ENCODE data around the gene NLRC3.
A peak's percentile ranks its signal among the peaks of the same experiment; 100 is the strongest.
"Not testable (repeated sequence)": the region's sequence is repeated elsewhere in the genome, so short reads cannot be mapped to it uniquely, and the experiment has no call there.

Gene NLRC3

DNA sequence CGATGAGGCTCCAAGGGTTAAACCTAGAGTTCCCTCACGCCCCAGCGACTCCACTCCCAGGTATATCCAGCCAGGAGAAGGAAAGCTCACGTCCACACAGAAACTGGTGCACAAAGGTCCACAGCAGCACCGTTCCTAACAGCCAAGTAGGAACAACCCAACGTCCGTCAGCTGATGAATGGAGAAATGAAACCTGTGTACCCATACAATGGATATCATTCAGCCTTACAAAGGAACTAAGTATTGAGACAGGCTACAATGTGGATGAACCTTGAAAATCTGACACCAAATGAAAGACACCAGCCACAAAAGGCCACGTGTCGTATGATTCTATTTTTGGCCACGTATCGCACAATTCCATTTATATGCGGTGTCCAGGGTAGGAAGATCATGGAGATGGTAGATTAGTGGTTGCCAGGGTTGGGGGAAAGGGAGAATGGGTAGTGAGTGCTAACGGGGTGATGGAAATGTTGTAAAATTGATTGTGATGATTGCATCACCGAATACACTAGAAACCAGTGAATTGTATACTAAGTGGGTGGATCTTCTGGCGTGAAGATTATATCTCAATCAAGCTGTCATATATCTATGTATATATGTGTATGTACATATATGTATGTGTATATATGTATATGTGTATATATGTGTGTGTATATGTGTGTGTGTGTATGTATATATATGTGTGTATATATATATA lies 30.1 kb downstream of the NLRC3 start:
- ATAC-seq (no peak), DNase-seq (no peak)

DNA sequence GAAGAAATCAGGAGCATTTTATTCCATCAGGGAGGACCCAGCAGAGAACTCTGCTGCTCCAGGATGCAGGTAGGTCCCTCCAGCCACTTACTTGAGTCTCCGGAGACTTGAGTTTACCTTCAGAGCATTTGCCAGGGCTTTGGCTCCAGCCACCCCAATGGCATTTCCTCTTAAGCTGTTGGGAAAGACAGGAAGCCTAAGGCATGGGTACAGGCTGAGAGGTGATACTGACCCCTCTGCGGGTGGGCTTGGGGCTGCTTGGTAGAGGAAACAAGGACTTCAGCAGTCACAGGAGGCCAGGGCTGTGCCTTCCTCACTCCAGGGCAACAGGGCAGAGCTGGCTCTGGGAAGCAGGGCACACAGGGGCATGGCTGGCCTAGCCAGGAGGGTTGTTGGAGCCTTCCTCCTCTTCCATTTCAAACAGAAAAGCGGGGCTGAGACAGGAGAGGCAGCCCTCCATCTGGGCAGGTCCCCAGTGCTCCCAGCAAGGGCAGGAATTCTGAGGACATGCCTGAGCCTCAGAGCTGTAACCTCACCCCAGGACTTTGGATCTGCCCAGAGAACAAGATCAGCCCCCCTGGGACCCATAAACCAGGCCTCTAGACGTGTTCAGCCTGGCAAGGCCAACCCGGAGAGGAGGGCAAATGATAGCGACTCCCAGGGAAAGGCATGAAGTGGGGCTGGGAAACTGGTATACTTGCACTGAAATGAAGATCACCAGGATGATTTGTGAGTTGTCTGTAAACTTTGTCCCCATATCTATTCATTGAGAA lies 34.4 kb downstream of the NLRC3 start:
- DNase-seq (no peak), ATAC-seq (no peak)

DNA sequence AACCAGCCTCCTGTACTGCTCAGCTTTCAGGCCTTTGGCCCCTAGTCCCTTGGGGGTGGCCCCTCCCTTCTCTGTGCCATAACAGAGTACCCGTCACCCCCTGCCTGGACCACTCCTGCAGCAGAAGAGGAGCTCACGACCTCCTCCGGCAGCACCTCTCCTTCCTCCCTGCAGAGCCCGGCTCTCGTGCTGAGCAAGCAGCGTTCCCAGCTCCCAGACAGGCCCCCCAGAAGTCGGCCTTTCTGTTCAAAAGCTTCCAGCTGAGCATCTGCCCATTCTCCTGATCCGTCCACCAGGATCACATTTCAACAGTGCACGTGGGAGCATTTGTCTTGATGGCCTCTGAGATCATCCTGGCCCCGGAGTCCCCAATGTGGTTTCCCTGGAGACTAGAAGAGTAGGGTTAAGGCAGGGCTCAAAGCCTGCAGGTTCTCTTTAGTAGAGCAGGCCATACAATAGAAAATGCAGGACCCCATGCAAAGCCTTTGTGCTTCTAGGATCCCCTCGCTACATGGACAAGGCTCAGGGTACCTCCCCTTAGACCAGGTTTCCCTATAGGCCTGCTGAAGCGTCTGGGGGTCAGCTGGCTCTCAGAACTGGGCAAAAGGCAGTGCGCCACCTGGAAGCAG lies 35.6 kb downstream of the NLRC3 start:
- ATAC-seq (no peak), DNase-seq (no peak)

DNA sequence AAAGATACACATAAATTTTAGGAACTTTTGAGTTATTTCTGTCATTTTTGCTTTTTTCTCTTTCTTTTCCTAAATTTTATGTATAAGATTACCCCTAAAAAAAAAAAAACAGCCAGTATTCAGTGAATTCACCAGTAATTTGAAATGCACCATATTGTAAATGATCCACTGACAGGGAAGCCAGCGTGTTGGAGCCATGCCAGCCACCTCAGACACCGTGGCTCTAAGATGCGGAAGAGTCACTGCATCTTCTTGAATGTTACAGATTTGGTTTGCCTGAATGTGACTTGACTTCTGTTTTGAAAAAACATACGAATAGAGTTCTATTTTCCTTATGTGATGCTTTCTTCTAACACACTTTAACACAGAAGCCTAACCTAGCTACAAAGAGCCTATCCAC lies 39.0 kb downstream of the NLRC3 start:
- no peak for ATAC-seq

DNA sequence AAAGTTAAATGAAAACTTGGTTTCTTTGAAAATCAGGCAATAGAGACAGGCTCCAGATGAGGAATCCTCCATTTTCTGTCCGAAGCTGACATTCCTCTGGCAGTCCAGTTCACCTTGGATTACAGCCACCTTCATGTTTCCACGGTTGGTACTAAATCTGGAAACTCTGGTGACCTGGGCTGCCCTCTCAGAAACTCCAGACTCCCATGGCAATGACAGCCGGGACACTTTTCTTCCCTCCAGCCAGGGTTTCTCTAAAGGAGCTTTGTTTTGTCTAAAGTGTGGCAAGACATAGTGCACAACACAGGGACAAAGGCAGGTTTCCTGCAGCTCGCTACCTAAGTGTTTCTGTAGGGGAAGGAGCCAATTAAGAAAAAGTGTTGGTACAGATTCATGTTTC lies 40.4 kb downstream of the NLRC3 start:
- ATAC-seq, result no peak
- DNase-seq, result no peak

More for the DNA sequence above, 39.0 kb downstream of the NLRC3 start:
- no peak for DNase-seq

DNA sequence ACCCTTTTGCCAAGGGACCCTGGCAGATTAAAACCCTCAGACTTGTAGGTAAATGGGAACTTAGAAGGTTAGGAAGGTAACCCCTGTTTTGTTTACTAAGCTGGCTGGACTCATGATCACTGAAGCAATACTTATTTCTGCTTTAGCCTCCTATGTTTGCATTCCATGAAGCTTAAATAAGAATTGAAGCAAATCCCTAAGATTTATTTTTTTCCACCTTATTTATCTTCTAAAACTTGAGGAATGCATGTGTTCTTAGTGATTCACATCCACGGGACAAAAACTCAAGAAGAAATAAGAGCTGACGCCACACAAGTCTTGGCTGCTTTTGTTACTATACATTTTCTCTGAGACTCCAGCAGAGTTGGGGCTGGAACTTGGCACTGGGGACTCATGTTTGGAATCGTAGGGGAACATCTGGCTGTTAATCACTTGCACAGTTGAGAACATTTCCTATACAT lies 40.9 kb downstream of the NLRC3 start:
- DNase-seq, result no peak
- ATAC-seq, result no peak

DNA sequence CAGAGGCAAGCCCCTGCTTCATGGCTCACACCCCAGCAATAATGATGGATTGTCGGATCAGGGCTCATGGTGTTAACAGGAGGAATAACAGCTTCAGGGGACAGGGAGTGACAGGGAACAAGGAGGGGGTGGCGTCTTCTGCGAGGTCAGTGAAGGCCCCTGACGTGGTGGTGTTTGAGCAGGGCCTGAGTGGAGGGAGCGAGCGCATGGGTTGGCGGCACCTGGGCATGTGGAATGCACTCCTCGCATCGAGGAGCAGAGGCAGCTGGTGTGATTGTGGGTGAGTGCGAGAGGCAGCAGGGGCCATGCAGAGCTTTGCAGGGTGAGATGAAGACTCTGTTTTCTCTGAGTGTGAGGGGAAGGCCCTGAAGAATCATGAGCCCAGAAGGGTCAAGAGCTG lies 43.1 kb downstream of the NLRC3 start:
- DNase-seq (no peak), ATAC-seq (no peak)

DNA sequence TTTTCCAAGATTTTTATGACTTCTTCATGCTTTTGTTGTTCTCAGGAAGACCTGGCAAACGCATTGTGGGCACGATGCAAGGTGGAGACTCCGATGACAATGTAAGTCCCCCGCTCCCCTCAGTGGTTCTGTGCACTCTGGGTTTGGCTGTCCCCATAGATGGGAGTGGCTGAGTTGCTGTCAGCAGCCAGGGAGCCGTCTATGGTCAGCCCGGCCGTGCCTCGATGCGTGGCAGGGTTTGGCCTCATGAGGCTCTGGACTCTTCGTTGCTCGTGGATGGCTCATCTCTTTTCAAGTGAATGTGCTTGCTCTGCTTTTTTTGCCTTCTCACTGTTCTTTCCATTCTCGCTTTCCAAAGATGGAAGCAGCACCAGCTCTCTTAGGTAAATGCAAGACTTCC lies 44.5 kb downstream of the NLRC3 start:
- no peak for ATAC-seq
- no peak for DNase-seq

DNA sequence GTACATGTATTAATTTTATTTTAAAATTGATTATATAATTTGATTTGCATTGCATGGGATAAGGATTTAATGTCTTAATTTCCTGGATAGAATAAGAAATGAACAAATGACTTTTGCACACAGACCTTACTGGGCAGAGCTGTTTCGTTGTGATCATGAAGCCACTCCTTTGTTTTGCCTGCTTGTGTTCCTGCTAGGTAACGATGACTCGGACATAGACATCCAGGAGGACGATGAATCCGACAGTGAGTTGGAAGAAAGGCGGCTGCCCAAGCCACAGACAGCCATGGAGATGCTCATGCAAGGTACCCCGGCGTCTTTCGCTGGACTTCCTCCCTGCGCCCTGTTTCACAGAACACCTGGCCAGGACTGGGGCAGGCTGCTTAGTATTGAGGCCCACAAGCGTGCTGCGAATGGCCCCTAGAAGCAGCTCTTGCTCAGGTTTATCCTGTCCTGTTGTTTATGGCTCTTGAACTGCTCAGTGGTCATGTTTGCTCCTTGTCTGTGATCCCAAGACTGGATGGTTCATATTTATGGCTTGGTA lies 46.8 kb downstream of the NLRC3 start:
- ATAC-seq (no peak), DNase-seq (no peak)

DNA sequence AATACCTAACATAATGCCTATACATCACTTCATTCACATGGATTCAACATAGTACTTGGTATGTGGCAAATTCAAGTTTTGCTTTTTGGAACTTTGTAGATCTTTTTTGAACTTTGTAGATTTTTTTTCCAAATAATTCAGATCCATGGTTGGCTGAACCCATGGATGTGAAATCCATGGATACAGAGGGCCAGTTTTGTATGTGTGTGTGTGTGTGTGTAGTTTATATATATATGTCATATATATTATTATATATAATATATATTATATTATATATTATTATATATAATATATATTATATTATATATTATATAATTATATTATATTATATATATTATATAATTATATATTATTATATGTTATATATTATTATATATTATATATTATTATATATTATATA lies 48.0 kb downstream of the NLRC3 start:
- ATAC-seq (no peak), DNase-seq (no peak)

DNA sequence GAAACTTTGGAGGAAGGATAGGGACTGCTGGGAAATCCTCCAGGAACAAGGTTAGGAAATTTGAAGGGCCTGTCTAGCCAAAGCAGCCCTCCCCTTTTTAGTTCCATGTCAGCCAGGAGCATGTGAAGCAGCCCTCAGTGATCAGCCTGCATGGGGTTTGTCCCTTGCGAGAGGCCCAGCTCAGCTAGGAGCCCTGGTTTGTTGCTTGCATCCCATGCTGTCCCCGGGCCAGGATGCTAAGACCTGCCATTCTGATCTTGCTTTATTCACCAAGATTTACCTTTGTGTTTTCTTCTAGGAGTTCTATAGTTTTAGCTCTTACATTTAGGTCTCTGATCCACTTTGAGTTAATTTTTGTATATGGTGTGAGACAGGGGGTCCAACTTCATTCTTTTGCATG lies 48.8 kb downstream of the NLRC3 start:
- DNase-seq (no peak), ATAC-seq (no peak)

DNA sequence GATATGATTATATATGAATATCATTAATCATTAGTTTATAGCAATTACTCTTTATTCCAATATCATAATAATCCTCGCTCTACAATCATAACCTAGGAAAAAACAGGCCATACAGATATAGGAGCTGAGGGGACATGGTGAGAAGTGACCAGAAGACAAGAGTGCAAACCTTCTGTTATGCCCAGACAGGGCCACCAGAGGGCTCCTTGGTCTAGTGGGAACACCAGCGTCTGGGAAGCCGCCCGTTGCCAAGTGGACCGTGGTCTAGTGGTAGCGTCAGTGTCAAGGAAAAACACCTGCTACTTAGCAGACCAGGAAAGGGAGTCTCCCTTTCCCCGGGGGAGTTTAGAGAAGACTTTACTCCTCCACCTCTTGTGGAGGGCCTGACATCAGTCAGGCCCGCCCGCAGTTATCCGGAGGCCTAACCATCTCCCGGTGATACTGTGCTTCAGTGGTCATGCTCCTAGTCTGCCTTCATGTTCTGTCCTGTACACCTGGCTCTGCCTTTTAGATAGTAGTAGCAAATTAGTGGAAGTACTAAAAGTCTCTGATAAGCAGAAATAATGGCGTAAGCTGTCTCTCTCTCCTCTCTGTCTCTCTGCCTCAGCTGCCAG lies 49.9 kb downstream of the NLRC3 start:
- peak; percentile 78 for DNase-seq
- not testable (repeated sequence) for ATAC-seq

DNA sequence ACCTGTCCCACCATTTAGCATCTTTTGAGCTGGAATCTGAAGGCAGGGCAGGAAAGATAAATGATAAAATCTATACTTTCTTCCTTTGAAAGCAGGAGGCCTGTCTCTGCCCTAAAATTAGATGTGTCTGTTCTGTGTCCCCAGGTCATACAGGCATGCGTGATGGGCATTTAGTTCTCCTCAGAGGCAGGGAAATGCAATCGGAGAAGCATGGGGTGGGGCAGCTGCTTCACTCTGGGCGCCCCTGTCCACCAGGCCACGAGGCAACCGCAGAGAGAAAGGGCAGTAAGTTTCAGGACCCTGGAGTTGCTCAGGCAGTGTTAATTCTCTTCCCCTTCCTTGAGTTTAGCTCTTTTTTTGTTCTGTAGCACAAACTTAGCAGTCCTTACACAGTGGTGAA lies 51.3 kb downstream of the NLRC3 start:
- ATAC-seq (no peak), DNase-seq (no peak)

DNA sequence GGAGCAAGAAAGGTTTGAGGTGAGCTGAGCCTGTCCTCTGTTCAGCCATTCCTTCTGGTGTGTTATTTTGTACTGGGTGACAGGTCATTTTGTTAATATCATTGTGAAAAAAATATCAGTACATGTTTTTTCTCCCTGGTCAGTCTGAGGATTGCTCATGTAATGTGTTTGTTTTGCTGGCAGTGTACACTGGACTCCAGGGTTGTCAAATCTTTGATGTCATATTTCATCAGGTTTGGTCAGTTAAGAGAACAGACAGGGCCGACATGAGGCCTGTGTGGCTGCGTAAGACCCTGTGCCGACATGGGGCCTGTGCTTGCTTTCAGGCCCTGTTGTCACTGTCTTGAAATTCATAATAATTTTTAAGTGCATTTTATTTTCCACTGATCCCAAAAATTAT lies 53.9 kb downstream of the NLRC3 start:
- DNase-seq (no peak), ATAC-seq (no peak)

DNA sequence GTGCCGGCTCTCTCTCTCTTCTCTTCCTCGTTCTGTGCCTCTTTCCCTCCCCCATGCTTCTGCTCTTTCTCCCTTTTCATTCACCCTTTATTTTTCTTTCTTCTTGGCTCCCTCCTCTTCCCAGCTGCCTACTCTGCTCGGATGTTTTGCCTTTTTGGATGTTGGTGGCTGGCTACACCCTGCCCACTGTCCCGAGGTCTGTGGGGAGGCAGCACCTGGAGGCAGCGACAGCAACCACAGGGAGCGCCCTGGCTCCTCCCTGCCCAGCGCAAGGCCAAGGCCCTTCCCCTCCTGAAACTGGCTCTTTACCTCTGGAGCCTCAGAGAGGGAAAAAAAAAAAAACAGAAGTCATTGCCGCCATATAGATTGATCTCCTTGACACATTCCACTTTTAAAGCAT lies 56.4 kb downstream of the NLRC3 start:
- DNase-seq, result no peak
- no peak for ATAC-seq

DNA sequence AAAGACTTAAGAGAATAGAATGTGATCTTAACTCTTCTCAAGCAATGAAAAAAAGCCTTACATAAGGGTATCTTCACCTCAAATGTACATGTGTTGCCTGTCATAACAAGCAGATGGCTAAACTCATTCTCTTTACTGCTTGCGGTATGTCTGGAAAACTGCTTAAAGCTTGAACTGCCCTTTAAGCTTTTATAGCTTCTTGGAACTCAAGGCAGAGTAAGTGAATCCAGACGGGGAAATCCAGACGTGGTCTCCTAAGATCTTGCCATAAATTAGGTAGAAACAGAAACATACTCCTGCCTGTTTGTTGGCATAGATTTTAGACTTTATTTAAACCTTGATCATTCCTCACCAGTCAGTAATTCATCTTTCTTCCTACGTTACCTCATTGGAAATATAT lies 56.8 kb downstream of the NLRC3 start:
- no peak for DNase-seq
- no peak for ATAC-seq

DNA sequence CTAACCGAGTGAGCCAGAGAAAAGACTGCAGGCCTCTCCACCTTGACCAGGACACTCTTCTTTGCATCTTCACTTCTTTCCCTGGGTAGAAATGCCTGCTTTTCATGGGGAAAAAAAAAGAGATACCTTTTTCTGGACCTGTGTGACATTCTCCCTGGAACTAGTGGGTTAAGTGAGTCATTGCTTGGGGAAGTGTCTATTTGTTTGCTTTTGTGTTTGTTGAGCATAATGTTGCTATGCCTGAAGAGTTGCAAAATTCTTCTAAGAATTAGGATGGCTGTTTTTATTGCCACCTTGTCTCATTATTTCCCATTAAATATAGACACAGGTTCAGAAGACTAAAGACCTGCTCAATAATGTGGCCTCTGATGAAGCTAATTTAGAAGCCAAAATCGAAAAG lies 57.6 kb downstream of the NLRC3 start:
- DNase-seq (no peak), ATAC-seq (no peak)

DNA sequence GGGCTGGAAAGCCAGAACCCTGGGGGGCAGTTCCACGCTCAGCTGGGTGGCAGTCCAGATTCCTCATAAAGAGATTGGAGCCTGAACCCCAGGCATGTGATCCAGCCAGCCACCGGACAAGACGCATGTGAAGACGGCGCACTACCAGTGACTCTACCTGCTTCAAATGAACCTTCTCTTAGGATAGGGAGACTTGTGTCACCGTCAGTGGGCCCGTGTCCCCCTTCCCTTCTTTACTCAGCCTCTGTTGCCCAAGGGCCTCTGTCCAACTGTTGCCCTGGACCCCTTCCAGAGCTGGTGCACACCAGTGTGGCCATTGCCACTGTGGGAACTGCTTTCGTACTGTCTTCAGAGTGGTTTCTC lies 58.2 kb downstream of the NLRC3 start:
- ATAC-seq, result no peak

DNA sequence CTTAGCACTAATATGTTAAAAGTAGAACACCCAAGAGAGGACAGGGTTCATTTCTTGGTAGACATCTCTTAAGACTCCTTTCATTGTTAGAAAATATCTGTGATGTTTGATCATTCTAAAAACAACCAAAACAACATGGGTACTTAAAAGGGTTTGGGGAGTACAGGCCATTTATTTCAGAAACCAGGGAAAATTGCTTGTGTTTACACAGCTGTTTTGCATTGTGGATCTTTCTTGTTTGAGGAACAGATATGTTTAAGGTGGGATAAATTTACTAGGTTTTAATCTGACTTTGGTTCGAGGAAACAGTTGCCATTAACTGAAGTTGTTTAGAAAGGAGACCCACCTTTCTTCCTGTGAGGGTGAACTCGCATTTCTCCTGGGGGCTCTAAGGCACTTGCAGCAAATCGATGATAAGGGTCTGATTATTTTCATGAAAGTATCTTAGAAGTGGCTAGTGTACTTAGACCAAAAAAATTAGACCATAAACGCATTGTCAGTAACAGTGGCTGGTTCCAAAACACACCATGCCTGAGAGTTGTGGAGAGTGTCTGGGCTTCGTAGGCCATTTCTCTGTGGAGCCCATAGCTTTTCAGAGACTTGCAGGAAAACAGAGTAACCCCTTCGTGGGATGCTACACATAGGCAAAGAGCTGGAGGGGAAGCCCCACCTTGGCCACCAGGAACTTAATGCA lies 58.8 kb downstream of the NLRC3 start:
- ATAC-seq, result no peak

More for the DNA sequence above, 58.2 kb downstream of the NLRC3 start:
- DNase-seq, result no peak

DNA sequence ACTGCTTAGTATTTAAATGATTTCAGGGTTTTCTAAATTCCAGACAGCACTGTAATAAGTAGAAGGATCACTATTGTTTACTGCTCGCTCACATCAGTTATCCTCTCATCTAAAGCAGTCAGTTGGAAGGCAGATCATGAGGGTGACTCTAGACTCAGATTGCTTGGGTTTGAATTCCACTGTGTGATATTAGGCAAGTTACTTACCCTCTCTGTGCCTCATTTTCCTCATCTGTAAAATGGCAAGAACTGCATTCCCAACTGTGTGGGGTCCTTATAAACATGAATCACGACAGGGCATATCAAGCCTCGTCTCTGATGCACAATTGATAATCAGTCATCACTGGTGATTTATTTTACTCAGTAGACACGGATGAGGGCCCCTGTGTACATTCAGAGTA lies 61.3 kb downstream of the NLRC3 start:
- no peak for ATAC-seq

More for the DNA sequence above, 58.8 kb downstream of the NLRC3 start:
- no peak for DNase-seq

DNA sequence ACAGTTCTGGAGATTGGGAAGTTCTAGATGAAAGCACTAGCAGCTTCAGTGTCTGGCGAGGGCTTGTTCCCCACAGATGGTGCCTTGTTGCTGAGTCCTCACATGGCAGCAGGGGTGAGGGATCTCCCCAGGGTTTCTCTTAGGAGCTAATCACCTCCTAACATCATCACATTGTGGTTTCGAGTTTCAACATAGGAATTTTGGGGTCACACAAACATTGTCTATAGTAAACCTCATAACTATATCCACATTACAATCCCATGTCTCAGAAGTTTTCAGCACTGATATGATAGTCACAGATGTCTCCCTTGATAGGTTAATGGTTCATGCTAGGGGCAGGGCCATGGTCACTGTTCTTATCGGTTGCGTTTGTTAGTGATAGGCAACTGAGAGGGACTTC lies 62.6 kb downstream of the NLRC3 start:
- ATAC-seq, result no peak

More for the DNA sequence above, 61.3 kb downstream of the NLRC3 start:
- no peak for DNase-seq

More for the DNA sequence above, 62.6 kb downstream of the NLRC3 start:
- DNase-seq, result no peak

All from stimulated activated naive CD8-positive, alpha-beta T cell treated with anti-CD3 and anti-CD28 coated beads, Interleukin-15, Interleukin-2, amounts not matched to agents 100 U/mL and 50 U/mL, for 24 hours (primary cell).